Endothelial cell of umbilical vein (primary cell): ENCODE data around the gene PLEKHG4B. TPM values are rescaled to one million over a fixed set of nuclear protein-coding genes. Genes with fewer than 3 reads are reported as not detected.

ENCODE experiments used
- BruUV-seq: library from RNA; stranded (reverse); fragments of 400-500 nt; replicated peaks from 2 replicates; lab custom pipeline; 2021; lab: Mats Ljungman, UMichigan
- CTCF ChIA-PET: fragments of 300-600, 350-600 bp; sonication (Branson Sonifier 250); formaldehyde crosslinking; loops from one replicate; lab custom pipeline; 2021; ENCODE audit warnings: antibody characterized with exemption, inconsistent platforms; lab: Charles Lee
- POLR2A ChIA-PET: fragments of 300-600, 350-600 bp; sonication (Branson Sonifier 250); formaldehyde crosslinking; loops from one replicate; lab custom pipeline; 2021; ENCODE audit warnings: antibody characterized with exemption, inconsistent platforms; lab: Charles Lee
- DNase-seq: peaks from one replicate; pipeline ENCODE4 v3.0.0-alpha.2; 2011; ENCODE audit warnings: low read depth, low spot score
- FAIRE-seq: peaks from 2 replicates; lab custom pipeline; 2011; peaks lifted over from hg19 to GRCh38; lab: Jason Lieb, UNC
- H2AFZ ChIP-seq: 2 replicates; pipeline ENCODE4 v1.6.0; 2012; ENCODE audit warnings: low read depth, low read length, control low read depth, inconsistent platforms
- H3K27ac ChIP-seq: 2 replicates; pipeline ENCODE4 v1.5.1; 2011; ENCODE audit warnings: low read depth, mild to moderate bottlenecking, control low read depth, low read length, moderate library complexity; ENCODE audit not compliant: insufficient read depth
- H3K27me3 ChIP-seq, 2 experiments: 2 replicates each; pipeline versions ENCODE4 v1.6.0 to v1.6.1; 2011; ENCODE audit warnings: low read length in 2 of 2, mixed read lengths in 1 of 2; ENCODE audit not compliant: control insufficient read depth in 2 of 2, insufficient read depth in 2 of 2
- H3K36me3 ChIP-seq, 2 experiments: 2 replicates in 1 of 2; 3 replicates in 1 of 2; pipeline ENCODE4 v1.5.1; 2011; ENCODE audit warnings: low read length in 2 of 2, mild to moderate bottlenecking in 1 of 2, moderate library complexity in 1 of 2; ENCODE audit not compliant: control insufficient read depth in 2 of 2, insufficient read depth in 2 of 2; ENCODE audit errors: extremely low read depth in 1 of 2
- H3K4me1 ChIP-seq: 3 replicates; pipeline ENCODE4 v1.5.1; 2011; ENCODE audit warnings: mild to moderate bottlenecking, low read length; ENCODE audit not compliant: control insufficient read depth, insufficient read depth; ENCODE audit errors: extremely low read depth
- H3K4me2 ChIP-seq: 2 replicates; pipeline ENCODE4 v1.6.1; 2011; ENCODE audit warnings: low read length, control low read depth, mixed read lengths; ENCODE audit not compliant: insufficient read depth
- H3K4me3 ChIP-seq, 3 experiments: fragments of 200-600 bp in 1 of 3; sonication (generic), shearing (Covaris generic) in 1 of 3; replicated peaks in 1 of 3; 2 replicates each; pipeline ENCODE4 v1.5.1; 2011 to 2016; ENCODE audit warnings: control low read depth in 3 of 3, low read length in 3 of 3, mild to moderate bottlenecking in 2 of 3, inconsistent platforms in 1 of 3, low read depth in 1 of 3, moderate library complexity in 1 of 3; ENCODE audit not compliant: insufficient read depth in 1 of 3
- H3K79me2 ChIP-seq: 2 replicates; pipeline ENCODE4 v1.6.0; 2012; ENCODE audit warnings: low read length, inconsistent platforms; ENCODE audit not compliant: control insufficient read depth, insufficient read depth
- H3K9ac ChIP-seq: replicated peaks from 2 replicates; pipeline ENCODE3; 2011; ENCODE audit warnings: low read length, control low read depth; ENCODE audit not compliant: insufficient read depth; ENCODE audit errors: extremely low read depth
- H3K9me1 ChIP-seq: replicated peaks from 3 replicates; pipeline ENCODE4 v1.6.0; 2011; ENCODE audit warnings: mild to moderate bottlenecking, low read length; ENCODE audit not compliant: control insufficient read depth, insufficient read depth; ENCODE audit errors: extremely low read depth
- H3K9me3 ChIP-seq: replicated peaks from 2 replicates; pipeline ENCODE4 v1.5.1; 2012; ENCODE audit warnings: low read length, inconsistent platforms; ENCODE audit not compliant: control insufficient read depth, insufficient read depth
- H4K20me1 ChIP-seq: replicated peaks from 2 replicates; pipeline ENCODE3; 2011; ENCODE audit warnings: mild to moderate bottlenecking, low read length; ENCODE audit not compliant: control insufficient read depth, insufficient read depth; ENCODE audit errors: extremely low read depth
- EZH2 ChIP-seq: IDR thresholded peaks from 2 replicates; pipeline ENCODE4 v1.6.1; 2012; ENCODE audit warnings: borderline replicate concordance, low read depth, mild to moderate bottlenecking, moderate library complexity, low read length, inconsistent platforms; ENCODE audit not compliant: severe bottlenecking
- FOS ChIP-seq: IDR thresholded peaks from 2 replicates; pipeline ENCODE4 v1.6.1; 2011; ENCODE audit warnings: mild to moderate bottlenecking, low read length, moderate library complexity, borderline replicate concordance; ENCODE audit not compliant: insufficient read depth
- GATA2 ChIP-seq: IDR thresholded peaks from 2 replicates; pipeline ENCODE4 v1.7.0; 2011; ENCODE audit warnings: low read depth, mild to moderate bottlenecking, moderate library complexity, mixed read lengths, low read length; ENCODE audit not compliant: insufficient read length, insufficient read depth
- JUN ChIP-seq: IDR thresholded peaks from 2 replicates; pipeline ENCODE4 v1.6.1; 2011; ENCODE audit warnings: borderline replicate concordance, low read depth; ENCODE audit not compliant: insufficient read length, insufficient read depth
- MYC ChIP-seq: IDR thresholded peaks from one replicate; pipeline ENCODE4 v1.6.1; 2011; ENCODE audit warnings: mild to moderate bottlenecking, low read depth, low read length
- POLR2A ChIP-seq: IDR thresholded peaks from 2 replicates; pipeline ENCODE4 v1.6.1; 2012; ENCODE audit warnings: low read depth, mild to moderate bottlenecking, control low read depth, low read length
- POLR2AphosphoS5 ChIP-seq: IDR thresholded peaks from 2 replicates; pipeline ENCODE4 v1.6.1; 2012; ENCODE audit warnings: low read depth, mild to moderate bottlenecking, control low read depth, low read length, moderate library complexity; ENCODE audit not compliant: insufficient read depth
- dilution Hi-C: fragments of 300-500 bp; cut with MboI; formaldehyde crosslinking; loops from one replicate; pipeline ENCODE4 v1.15.0; 2019; ENCODE audit warnings: low sequenced_read_pairs; ENCODE audit not compliant: extremely low pct_ligation_motif_present
- intact Hi-C: fragments of 100-400 bp; cut with micrococcal nuclease; formaldehyde crosslinking; loops from one replicate; pipeline ENCODE4 v1.10.0; 2022
- polyA plus RNA-seq, 4 experiments: library from polyadenylated mRNA; depleted of rRNA in 3 of 4; stranded (reverse) in 3 of 4; unstranded in 1 of 4; fragments of >200 nt; gene quantifications; 2 replicates each; pipeline versions ENCODE4 v1.2.1 to v1.2.3, GENCODE V29; 2011 to 2012; ENCODE audit warnings: missing spikeins in 1 of 4
- total RNA-seq: library from RNA; stranded (reverse); gene quantifications from 2 replicates; pipeline ENCODE4 v1.2.3, GENCODE V29; 2021
- TF ChIP-seq, protein P1 (sequence below): IDR thresholded peaks from 2 replicates; pipeline ENCODE4 v1.6.1; 2011; ENCODE audit not compliant: insufficient read depth, insufficient read length
- TF ChIP-seq, protein P2 (sequence below), 2 donors: IDR thresholded peaks; 1 replicate in 1 of 2; 2 replicates in 1 of 2; pipeline ENCODE4 v1.5.1; 2011; ENCODE audit warnings: low read length in 2 of 2, mild to moderate bottlenecking in 2 of 2, moderate library complexity in 2 of 2, control low read depth in 1 of 2, inconsistent platforms in 1 of 2, low read depth in 1 of 2; ENCODE audit not compliant: insufficient read depth in 1 of 2; ENCODE audit errors: extremely low read depth in 1 of 2

The PLEKHG4B gene
- total and polyA plus RNA-seq, 2 donors (not counting 3 experiments of a cell fraction or from before 2014, with no cell fraction given), result not detected

DNA sequence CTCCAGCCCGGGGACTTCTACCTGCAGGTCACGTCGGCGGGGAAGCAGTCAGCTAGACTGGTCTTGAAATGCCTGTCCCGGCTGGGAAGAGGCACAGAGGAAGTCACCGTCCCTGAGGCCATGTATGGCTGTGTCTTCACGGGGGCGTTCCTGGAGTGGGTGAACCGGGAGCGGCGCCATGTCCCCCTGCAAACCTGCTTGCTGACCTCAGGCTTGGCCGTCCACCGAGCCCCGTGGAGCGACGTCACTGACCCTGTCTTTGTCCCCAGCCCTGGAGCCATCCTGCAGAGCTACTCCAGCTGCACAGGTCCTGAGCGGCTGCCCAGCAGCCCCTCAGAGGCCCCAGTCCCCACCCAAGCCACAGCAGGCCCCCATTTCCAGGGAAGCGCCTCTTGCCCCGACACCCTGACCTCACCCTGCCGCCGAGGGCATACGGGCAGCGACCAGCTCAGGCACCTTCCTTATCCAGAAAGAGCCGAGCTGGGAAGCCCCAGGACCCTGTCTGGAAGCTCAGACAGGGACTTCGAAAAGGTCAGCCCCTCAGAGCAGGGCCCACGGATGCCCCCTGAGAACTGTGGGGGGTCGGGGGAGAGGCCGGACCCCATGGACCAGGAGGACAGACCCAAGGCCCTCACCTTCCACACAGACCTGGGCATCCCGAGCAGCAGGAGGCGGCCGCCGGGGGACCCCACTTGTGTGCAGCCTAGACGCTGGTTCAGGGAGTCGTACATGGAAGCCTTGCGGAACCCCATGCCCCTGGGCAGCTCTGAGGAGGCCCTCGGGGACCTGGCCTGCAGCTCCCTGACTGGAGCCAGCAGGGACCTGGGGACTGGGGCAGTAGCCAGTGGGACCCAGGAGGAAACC lies 47.8 kb downstream of the PLEKHG4B start:
- no peak for DNase-seq
- BruUV-seq, result no TSS peak
- no peak overlapping the region for H3K4me3 ChIP-seq
- no peaks in the 10 kb centered on the region for H3K9me3 ChIP-seq
- H3K4me1 ChIP-seq, result no peaks in the 10 kb centered on the region
- H3K27ac ChIP-seq, result no peak overlapping the region
- ChIA-PET CTCF (interaction anchor here (0.8 kb wide), 1 partner anchor 16 kb away, joined by 3 read pairs; no protein-coding TSS in a partner anchor), POLR2A (no interaction called here)
- H3K79me2 ChIP-seq, result no peaks in the 10 kb centered on the region
- TF ChIP-seq, protein P1, sequence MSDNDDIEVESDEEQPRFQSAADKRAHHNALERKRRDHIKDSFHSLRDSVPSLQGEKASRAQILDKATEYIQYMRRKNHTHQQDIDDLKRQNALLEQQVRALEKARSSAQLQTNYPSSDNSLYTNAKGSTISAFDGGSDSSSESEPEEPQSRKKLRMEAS, result no peak
- no peak for TF ChIP-seq POLR2AphosphoS5
- no peak for TF ChIP-seq FOS
- no peak for TF ChIP-seq EZH2
- TF ChIP-seq MYC, result no peak
- TF ChIP-seq, protein P2, sequence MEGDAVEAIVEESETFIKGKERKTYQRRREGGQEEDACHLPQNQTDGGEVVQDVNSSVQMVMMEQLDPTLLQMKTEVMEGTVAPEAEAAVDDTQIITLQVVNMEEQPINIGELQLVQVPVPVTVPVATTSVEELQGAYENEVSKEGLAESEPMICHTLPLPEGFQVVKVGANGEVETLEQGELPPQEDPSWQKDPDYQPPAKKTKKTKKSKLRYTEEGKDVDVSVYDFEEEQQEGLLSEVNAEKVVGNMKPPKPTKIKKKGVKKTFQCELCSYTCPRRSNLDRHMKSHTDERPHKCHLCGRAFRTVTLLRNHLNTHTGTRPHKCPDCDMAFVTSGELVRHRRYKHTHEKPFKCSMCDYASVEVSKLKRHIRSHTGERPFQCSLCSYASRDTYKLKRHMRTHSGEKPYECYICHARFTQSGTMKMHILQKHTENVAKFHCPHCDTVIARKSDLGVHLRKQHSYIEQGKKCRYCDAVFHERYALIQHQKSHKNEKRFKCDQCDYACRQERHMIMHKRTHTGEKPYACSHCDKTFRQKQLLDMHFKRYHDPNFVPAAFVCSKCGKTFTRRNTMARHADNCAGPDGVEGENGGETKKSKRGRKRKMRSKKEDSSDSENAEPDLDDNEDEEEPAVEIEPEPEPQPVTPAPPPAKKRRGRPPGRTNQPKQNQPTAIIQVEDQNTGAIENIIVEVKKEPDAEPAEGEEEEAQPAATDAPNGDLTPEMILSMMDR (IDR thresholded peaks at IDR 0.05; ENCODE audit: extremely low read depth in 1 of 2, insufficient read depth in 1 of 2, low read depth in 1 of 2, low read length in 2 of 2), result no peak
- no peak for TF ChIP-seq JUN
- no peak for TF ChIP-seq POLR2A
- no peak for TF ChIP-seq GATA2
- FAIRE-seq, result no peak
- intact Hi-C loops, result no loop called here
- H3K27me3 ChIP-seq, result no peaks in the 10 kb centered on the region
- no peak overlapping the region for H3K4me2 ChIP-seq
- no peak overlapping the region for H2AFZ ChIP-seq
- no peaks in the 10 kb centered on the region for H3K36me3 ChIP-seq
- dilution Hi-C loops, result no loop called here
- no peak overlapping the region for H3K9ac ChIP-seq
- H3K9me1 ChIP-seq, result no peaks in the 10 kb centered on the region
- no peaks in the 10 kb centered on the region for H4K20me1 ChIP-seq
